GM12872 (cell line): Measurements from ENCODE around the gene UTP14A.

Experiments used
- TF ChIP-seq, protein P1 (sequence below): IDR thresholded peaks from 3 replicates; pipeline ENCODE4 v1.5.1; 2011; ENCODE audit warnings: low read depth, mild to moderate bottlenecking, low read length, moderate library complexity; ENCODE audit not compliant: insufficient read depth

UTP14A gene

GRCh38 chrX:129955682-129956081, 49.7 kb downstream of the UTP14A start:
- TF ChIP-seq, protein P1, sequence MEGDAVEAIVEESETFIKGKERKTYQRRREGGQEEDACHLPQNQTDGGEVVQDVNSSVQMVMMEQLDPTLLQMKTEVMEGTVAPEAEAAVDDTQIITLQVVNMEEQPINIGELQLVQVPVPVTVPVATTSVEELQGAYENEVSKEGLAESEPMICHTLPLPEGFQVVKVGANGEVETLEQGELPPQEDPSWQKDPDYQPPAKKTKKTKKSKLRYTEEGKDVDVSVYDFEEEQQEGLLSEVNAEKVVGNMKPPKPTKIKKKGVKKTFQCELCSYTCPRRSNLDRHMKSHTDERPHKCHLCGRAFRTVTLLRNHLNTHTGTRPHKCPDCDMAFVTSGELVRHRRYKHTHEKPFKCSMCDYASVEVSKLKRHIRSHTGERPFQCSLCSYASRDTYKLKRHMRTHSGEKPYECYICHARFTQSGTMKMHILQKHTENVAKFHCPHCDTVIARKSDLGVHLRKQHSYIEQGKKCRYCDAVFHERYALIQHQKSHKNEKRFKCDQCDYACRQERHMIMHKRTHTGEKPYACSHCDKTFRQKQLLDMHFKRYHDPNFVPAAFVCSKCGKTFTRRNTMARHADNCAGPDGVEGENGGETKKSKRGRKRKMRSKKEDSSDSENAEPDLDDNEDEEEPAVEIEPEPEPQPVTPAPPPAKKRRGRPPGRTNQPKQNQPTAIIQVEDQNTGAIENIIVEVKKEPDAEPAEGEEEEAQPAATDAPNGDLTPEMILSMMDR, result no peak

DNA sequence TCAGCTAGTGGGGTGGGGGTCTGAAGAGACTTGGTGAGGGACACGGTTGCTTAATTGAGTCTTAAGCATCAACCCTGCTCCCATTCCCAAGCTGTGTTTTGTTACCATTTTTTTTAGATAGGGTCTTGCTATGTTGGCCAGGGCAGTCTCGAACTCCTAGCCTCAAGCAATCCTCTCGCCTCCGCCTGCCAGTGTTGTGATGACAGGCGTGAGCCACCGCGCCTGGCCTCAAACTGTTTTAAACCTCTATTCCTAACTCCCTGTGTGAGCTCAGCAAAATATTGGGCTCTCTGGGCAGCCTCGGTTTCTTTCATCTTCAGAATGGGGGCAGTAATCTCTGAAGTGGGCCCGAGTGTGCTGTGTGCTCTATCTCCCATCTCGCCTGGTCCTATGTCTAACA, 50.2 kb downstream of the UTP14A start:
- TF ChIP-seq, protein P1, result no peak

DNA sequence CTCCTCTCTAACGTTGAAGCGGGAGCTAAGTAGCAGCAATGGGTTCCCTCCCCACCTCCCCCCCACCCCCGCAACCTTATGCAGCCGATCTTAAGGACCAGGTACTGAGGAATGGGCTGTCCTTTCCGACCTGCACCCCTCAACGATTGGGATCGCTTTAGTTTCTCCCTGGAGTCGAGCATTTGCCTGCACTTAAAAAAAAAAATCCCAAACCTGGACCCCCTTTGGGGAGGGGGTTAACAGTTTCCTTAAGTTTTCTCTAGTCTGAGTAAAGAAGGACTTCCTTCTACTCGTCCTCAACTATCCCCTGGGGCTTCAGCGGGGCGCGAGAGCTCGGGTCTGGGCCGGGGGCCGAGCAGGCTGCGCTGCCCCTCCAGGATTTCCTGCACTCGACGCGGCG, 50.8 kb downstream of the UTP14A start:
- TF ChIP-seq, protein P1, result no peak

GRCh38 chrX:129957241-129958082, 51.5 kb downstream of the UTP14A start:
- TF ChIP-seq, protein P1, result no peak

DNA sequence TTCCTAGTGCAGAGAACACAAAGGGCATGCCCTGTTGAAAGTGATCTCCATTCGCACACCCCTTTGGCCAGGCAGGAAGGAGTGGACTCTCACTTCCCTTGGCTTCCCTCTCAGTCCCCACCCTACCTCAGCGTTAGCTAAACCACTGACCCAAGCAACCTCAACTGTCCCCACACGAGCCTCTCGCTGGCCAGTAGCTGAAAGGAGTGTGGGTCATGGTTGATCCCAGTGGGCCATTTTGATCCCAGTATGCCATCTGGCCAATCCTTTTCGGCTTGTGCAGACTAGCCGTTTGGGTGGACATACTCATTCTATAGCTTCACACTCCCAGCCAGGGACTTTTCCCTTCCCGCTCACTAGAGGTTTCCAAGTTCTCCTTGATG, 52.1 kb downstream of the UTP14A start:
- TF ChIP-seq, protein P1, result no peak

- TF ChIP-seq, protein P1, result no peak
Observed at GRCh38 chrX:129958814-129959492, 53.0 kb downstream of the UTP14A start.

- TF ChIP-seq, protein P1, result no peak
Observed at GRCh38 chrX:129959493-129959832, 53.5 kb downstream of the UTP14A start.
